HepG2 (cell line): ENCODE results near the gene RPL31. TPM values are rescaled to one million over a fixed set of nuclear protein-coding genes. Genes with fewer than 3 reads are reported as not detected.
A peak's percentile ranks its signal among the peaks of the same experiment; 100 is the strongest.

Source experiments
- ATAC-seq: fragments of 200-7000 bp; cut with Tn5 transposase; 3 replicates; pipeline ENCODE4 v1.9.1; 2020; ENCODE audit warnings: mild to moderate bottlenecking, moderate library complexity
- BruUV-seq: library from RNA; stranded (reverse); fragments of 400-500 nt; replicated peaks from 2 replicates; lab custom pipeline; 2021; lab: Mats Ljungman, UMichigan
- CTCF ChIA-PET: fragments of 300-600 bp; formaldehyde crosslinking; extraction: SDS; loops from one replicate; lab custom pipeline; 2021; ENCODE audit warnings: low total read pairs, inconsistent platforms, low intra/inter-chr PET ratio; lab: Yijun Ruan, JAX
- POLR2A ChIA-PET: fragments of 350-600 bp; sonication (Branson Sonifier 250); formaldehyde crosslinking; loops from one replicate; lab custom pipeline; 2020; ENCODE audit warnings: antibody characterized with exemption, inconsistent platforms; lab: Yijun Ruan, JAX
- DNase-seq: peaks from one replicate; pipeline ENCODE4 v3.0.0-alpha.2; 2015; ENCODE audit warnings: low spot score
- FAIRE-seq: peaks from 3 replicates; lab custom pipeline; 2011; peaks lifted over from hg19 to GRCh38; lab: Jason Lieb, UNC
- H2AFZ ChIP-seq: one replicate; pipeline ENCODE4 v1.6.1; 2011; ENCODE audit warnings: low read length, inconsistent platforms
- H3K27ac ChIP-seq: fragments of 300-600 bp; 3 replicates; pipeline ENCODE4 v1.8.0; 2011; ENCODE audit warnings: mixed run types, mild to moderate bottlenecking, mixed read lengths, low read length, inconsistent platforms; ENCODE audit not compliant: insufficient read depth; ENCODE audit errors: extremely low read length
- H3K27me3 ChIP-seq, 2 experiments: fragments of 200-600 bp in 1 of 2; 2 replicates in 1 of 2; 3 replicates in 1 of 2; pipeline versions ENCODE4 v1.6.0 to v1.8.0; 2011; ENCODE audit warnings: low read length in 2 of 2, mild to moderate bottlenecking in 2 of 2, moderate library complexity in 2 of 2, inconsistent platforms in 1 of 2; ENCODE audit not compliant: insufficient read depth in 2 of 2, control insufficient read depth in 1 of 2
- H3K36me3 ChIP-seq, 2 experiments: fragments of 200-600 bp in 1 of 2; replicated peaks in 1 of 2; 2 replicates in 1 of 2; 3 replicates in 1 of 2; pipeline versions ENCODE4 v1.5.1 to v1.8.0; 2011; ENCODE audit warnings: low read length in 2 of 2, inconsistent platforms in 1 of 2; ENCODE audit not compliant: insufficient read depth in 2 of 2, control insufficient read depth in 1 of 2
- H3K4me1 ChIP-seq: 2 replicates; pipeline ENCODE4 v1.5.1; 2012; ENCODE audit warnings: low read length, inconsistent platforms; ENCODE audit not compliant: insufficient read depth
- H3K4me2 ChIP-seq: 2 replicates; pipeline ENCODE4 v1.6.0; 2011; ENCODE audit warnings: low read depth, low read length, inconsistent platforms
- H3K4me3 ChIP-seq, 3 experiments: fragments of 200-600 bp in 1 of 3; sonication (generic), shearing (Covaris generic) in 1 of 3; replicated peaks in 1 of 3; 2 replicates each; pipeline ENCODE4 v1.5.1; 2011 to 2016; ENCODE audit warnings: low read length in 3 of 3, inconsistent platforms in 2 of 3, low read depth in 2 of 3, mild to moderate bottlenecking in 2 of 3, control low read depth in 1 of 3, mixed read lengths in 1 of 3; ENCODE audit not compliant: insufficient read depth in 1 of 3
- H3K79me2 ChIP-seq: one replicate; pipeline ENCODE4 v1.6.1; 2011; ENCODE audit warnings: low read length, inconsistent platforms; ENCODE audit not compliant: insufficient read depth
- H3K9ac ChIP-seq: 2 replicates; pipeline ENCODE4 v1.6.0; 2011; ENCODE audit warnings: mild to moderate bottlenecking, low read depth, low read length, inconsistent platforms; ENCODE audit not compliant: insufficient read depth
- H3K9me3 ChIP-seq: 2 replicates; pipeline ENCODE4 v1.5.1; 2012; ENCODE audit warnings: mild to moderate bottlenecking, low read length
- H4K20me1 ChIP-seq: 2 replicates; pipeline ENCODE4 v1.6.0; 2011; ENCODE audit warnings: inconsistent platforms, mild to moderate bottlenecking, low read length, moderate library complexity; ENCODE audit not compliant: insufficient read depth
- AGO2 ChIP-seq: fragments of 200-400 bp; formaldehyde crosslinking; optimal IDR thresholded peaks from 2 replicates; pipeline ENCODE3; 2017; ENCODE audit warnings: mild to moderate bottlenecking, low read depth, low read length, moderate library complexity
- ARNTL ChIP-seq: sonication (generic); formaldehyde crosslinking; IDR thresholded peaks from 2 replicates; pipeline ENCODE4 v1.4.0; 2020; ENCODE audit warnings: mild to moderate bottlenecking, missing genetic modification reagents
- MLX ChIP-seq: IDR thresholded peaks from 2 replicates; pipeline ENCODE4 v1.6.1; 2016
- PLRG1 ChIP-seq: fragments of 450-650 bp; conservative IDR thresholded peaks from 2 replicates; pipeline ENCODE4 v1.6.1; 2016
- RBM22 ChIP-seq: fragments of 200-400 bp; formaldehyde crosslinking; optimal IDR thresholded peaks from 2 replicates; pipeline ENCODE3; 2017; ENCODE audit warnings: mild to moderate bottlenecking, low read length, moderate library complexity
- ZNF430 ChIP-seq: sonication (generic); formaldehyde crosslinking; IDR thresholded peaks from 2 replicates; pipeline ENCODE4 v1.9.0; 2021; ENCODE audit warnings: mild to moderate bottlenecking, missing genetic modification reagents
- ZNF546 ChIP-seq: sonication (generic); formaldehyde crosslinking; conservative IDR thresholded peaks from 2 replicates; pipeline ENCODE4 v1.8.1; 2023; ENCODE audit warnings: mild to moderate bottlenecking, missing genetic modification reagents
- ZNF552 ChIP-seq: sonication (generic); formaldehyde crosslinking; IDR thresholded peaks from 2 replicates; pipeline ENCODE4 v1.9.0; 2022; ENCODE audit warnings: missing genetic modification reagents, mild to moderate bottlenecking, borderline replicate concordance
- WGBS: methylation state at CpG from one replicate; pipeline ENCODE4 v1.1.6; 2017; ENCODE audit warnings: low lambda C conversion rate; 5-methylcytosine and 5-hydroxymethylcytosine counted together
- in situ Hi-C: cut with HindIII; loops from 2 replicates; pipeline ENCODE4 v1.10.0; 2017; ENCODE audit warnings: low pct_unique_long_range_greater_than_20kb; ENCODE audit not compliant: extremely low pct_ligation_motif_present
- intact Hi-C: fragments of 100-400 bp; cut with micrococcal nuclease; formaldehyde crosslinking; loops from one replicate; pipeline ENCODE4 v1.10.0; 2022; ENCODE audit not compliant: unreplicated experiment
- polyA plus RNA-seq, 8 experiments: library from polyadenylated mRNA; depleted of rRNA in 3 of 8; stranded (reverse) in 7 of 8; unstranded in 1 of 8; fragments of >200 nt; fragmentation: Illumina TruSeq in 4 of 8; extraction: Trizol in 4 of 8; gene quantifications; 2 replicates each; pipeline versions ENCODE4 v1.2.1 to v1.2.3, GENCODE V29; 2011 to 2016; ENCODE audit warnings: low read depth in 4 of 8, missing spikeins in 1 of 8, mixed read lengths in 1 of 8; ENCODE audit not compliant: insufficient read depth in 1 of 8
- total RNA-seq, 5 experiments: library from RNA; depleted of rRNA; stranded (reverse); fragments of >200 nt; fragmentation: Illumina TruSeq; extraction: Trizol; gene quantifications; 2 replicates each; pipeline ENCODE4 v1.2.3, GENCODE V29; 2016; ENCODE audit warnings: low read depth in 1 of 5

Gene RPL31
- total and polyA plus RNA-seq, 2 of the 13 experiments (the other 11 are each of a cell fraction or from before 2014, with no cell fraction given) = 3,331 to 3,582 TPM

DNA sequence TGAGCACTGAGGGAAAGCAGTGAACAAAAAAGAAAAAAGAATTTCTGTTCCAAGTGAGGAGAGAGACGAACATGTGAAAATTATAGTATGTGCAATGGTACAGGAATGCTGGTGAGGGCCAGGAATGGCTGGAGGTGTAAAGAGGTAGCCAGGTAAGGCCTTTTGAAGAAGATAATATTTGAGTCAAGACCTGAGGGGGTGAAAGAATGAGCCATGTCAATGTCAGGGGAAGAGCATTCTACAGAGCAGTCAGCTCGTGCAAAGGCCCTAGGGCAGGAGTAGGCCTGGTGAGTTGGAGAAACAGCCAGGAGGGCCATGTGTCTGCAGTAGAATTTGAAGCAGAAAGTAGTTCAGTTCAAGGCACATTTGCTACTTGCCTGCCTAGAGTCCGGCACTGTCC, 12.4 kb upstream of the RPL31 start:
- WGBS = 94% methylated on average over 3 of the region's 3 CpGs
- intact Hi-C loops (loop anchor here (10.0 kb wide), 1 partner anchor 95 kb away; no protein-coding TSS in a partner anchor), in situ Hi-C loops (no loop called here)
- no peaks in the 10 kb centered on the region for H4K20me1 ChIP-seq
- ATAC-seq (no peak), FAIRE-seq (no peak), DNase-seq (no peak)
- H3K36me3 ChIP-seq = peaks cover 21 to 56% of the 10 kb centered on the region in 2 experiments; a peak in 4 of 5 replicates
- H3K27me3 ChIP-seq = no peaks in the 10 kb centered on the region
- CTCF ChIA-PET = no interaction called here
- POLR2A ChIA-PET = interaction anchor here (1.6 kb wide), 1 partner anchor 12 kb away, joined by 5 read pairs; the partner anchor contains the start of gene RPL31
- H3K27ac ChIP-seq = no peak overlapping the region
- TF ChIP-seq RBM22 (peak; percentile 38), MLX (CRISPR knock-in tag) (no peak)
- H3K4me1 ChIP-seq = no peaks in the 10 kb centered on the region
- H3K79me2 ChIP-seq = no peaks in the 10 kb centered on the region
- no peak overlapping the region for H3K4me2 ChIP-seq
- no peak overlapping the region for H2AFZ ChIP-seq
- no peak overlapping the region for H3K9ac ChIP-seq
- no TSS peak for BruUV-seq
- H3K4me3 ChIP-seq = no peak overlapping the region
- H3K9me3 ChIP-seq = no peaks in the 10 kb centered on the region

DNA sequence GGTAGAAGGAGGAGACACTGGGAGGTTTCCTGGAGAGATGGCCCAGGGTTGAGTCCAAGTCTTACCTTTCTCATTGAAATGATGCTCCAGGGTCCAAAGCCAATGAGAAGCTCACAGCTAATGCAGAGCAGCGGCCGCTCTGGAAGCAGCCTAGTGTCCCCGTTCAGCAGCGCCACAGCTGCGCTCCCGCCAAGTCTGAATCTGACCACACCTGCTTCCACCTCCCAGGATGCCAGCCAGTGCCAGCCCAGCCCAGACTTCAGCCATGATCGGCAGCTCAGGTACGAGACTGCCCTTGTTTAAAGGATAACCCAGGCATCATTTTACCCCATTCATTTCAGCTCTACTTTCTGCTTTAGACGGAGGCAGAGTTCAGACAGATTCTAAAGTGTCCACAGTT, 11.9 kb upstream of the RPL31 start:
- H3K27ac ChIP-seq = no peak overlapping the region
- no peak for DNase-seq
- intact Hi-C loops (no loop called here), in situ Hi-C loops (no loop called here)
- no peak for ATAC-seq
- no peak overlapping the region for H2AFZ ChIP-seq
- TF ChIP-seq ZNF552 (CRISPR knock-in tag) (no peak), ZNF430 (no peak), PLRG1 (no peak), AGO2 (peak; percentile 8), ARNTL (no peak), ZNF546 (CRISPR knock-in tag) (no peak)
- no peak overlapping the region for H3K9ac ChIP-seq
- no peak overlapping the region for H3K4me3 ChIP-seq
- no peaks in the 10 kb centered on the region for H3K79me2 ChIP-seq
- no peaks in the 10 kb centered on the region for H4K20me1 ChIP-seq
- FAIRE-seq = no peak
- peaks cover 20 to 58% of the 10 kb centered on the region in 2 experiments for H3K36me3 ChIP-seq
- no peaks in the 10 kb centered on the region for H3K4me1 ChIP-seq
- ChIA-PET CTCF (no interaction called here), POLR2A (interaction anchor here (1.6 kb wide), 1 partner anchor 12 kb away, joined by 5 read pairs; the partner anchor contains the start of gene RPL31)
- no peak overlapping the region for H3K4me2 ChIP-seq
- H3K9me3 ChIP-seq = no peaks in the 10 kb centered on the region
- no TSS peak for BruUV-seq
- 98% methylated on average over 9 of the region's 9 CpGs for WGBS
- no peaks in the 10 kb centered on the region for H3K27me3 ChIP-seq
